Renal pelvis (tissue), 4 donors: ENCODE measurements around the gene LY86. TPM values are rescaled to one million over a fixed set of nuclear protein-coding genes. Genes with fewer than 3 reads are reported as not detected.
"Not testable (repeated sequence)": the region's sequence is repeated elsewhere in the genome, so short reads cannot be mapped to it uniquely, and the experiment has no call there.

Experiments
- DNase-seq: peaks from one replicate; pipeline ENCODE4 v3.0.0-alpha.2; 2013
- polyA plus RNA-seq, 3 donors: library from polyadenylated mRNA; unstranded; fragments of 120-200 nt; gene quantifications; one replicate each; pipeline ENCODE4 v1.2.1, GENCODE V29; 2013; ENCODE audit not compliant: insufficient read length in 3 of 3

The LY86 gene
- polyA plus RNA-seq, 3 donors = 0.95 to 1.6 (median 1.1) TPM

- no peak for DNase-seq
Measured at GRCh38 chr6:6595025-6595424, 6.5 kb downstream of the LY86 start.

DNA sequence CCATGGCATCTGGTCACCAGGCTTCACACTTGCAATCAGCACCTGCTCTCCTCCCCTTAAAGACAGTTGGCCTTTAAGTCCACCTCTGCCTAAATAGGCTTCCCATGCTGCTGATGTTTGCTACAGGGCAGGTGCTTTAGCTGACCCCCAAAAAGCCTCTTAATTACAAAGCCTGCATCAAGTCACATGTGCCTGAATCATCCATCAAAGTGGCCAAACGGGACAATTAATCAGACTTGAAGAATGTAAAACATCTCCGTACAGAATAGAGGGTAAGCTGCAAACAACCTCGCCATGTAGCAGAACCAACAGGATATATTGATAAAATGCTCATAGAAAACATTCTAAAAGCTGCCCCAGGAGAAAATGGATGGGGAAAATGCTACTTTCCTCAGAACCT lies 7.4 kb downstream of the LY86 start:
- DNase-seq = no peak

DNA sequence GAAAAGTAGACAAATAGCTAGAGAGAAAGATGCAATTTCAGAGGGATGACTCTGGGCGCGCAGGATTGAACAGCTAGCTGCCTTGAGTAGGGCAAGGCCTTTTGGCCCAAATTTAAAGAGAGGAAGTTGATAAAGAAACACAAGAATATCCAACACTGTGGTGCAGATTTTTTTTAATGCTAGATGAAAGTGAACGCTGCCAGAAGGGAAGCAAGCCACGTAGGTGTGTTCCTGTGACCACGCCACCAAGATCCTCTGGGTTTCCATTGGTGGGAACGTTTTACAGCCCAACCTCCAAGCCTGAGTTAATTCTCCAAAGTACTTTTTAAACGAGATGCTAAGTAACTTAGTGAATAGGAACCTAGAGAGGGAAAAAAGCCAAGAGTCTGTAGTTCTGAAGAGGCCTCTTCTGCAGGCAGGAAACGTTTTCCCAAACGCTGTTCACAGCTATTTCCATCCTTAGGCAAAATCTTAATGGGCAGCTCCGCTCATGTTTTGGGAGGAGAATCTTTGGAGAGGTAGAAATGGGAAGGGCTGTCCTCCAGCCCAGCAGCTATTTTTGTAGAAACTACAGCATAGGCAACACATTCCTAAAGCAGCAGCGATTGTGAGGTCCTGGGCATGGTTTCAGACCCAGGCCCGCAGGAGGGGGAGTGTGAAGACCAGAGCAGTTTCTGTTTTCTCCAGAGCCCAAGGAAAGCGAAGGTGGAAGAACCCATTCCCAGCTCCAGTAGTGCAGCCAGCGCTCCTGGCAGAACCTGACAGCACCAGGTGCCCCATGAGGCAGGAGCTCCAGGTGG lies 8.2 kb downstream of the LY86 start:
- DNase-seq = no peak

GRCh38 chr6:6597682-6598081 lies 9.2 kb downstream of the LY86 start:
- no peak for DNase-seq

- no peak for DNase-seq
Measured at GRCh38 chr6:6599468-6599873, 11.0 kb downstream of the LY86 start.

DNA sequence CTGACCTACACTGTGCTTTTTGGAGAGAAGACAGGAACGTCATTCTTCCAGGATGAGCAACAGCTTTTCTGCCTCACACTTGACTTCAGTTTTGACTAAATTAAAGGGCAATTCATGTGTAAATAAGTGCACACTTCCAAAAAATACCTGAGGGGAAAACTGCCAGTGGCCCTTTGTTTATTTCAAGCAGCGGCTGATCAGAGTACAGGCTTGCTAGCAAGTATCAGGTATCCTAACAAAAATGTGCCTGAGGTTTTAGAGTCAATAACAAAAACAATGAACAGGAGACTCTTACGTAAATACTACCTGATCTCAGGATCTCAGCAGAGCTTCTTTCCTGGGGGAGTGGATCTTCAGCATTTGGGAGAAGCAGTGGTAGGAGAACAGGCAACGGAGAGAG lies 12.4 kb downstream of the LY86 start:
- DNase-seq = no peak

- no peak for DNase-seq
Measured at GRCh38 chr6:6602262-6602661, 13.7 kb downstream of the LY86 start.

GRCh38 chr6:6603317-6603716 lies 14.8 kb downstream of the LY86 start:
- no peak for DNase-seq

GRCh38 chr6:6604015-6604414 lies 15.5 kb downstream of the LY86 start:
- DNase-seq = no peak

DNA sequence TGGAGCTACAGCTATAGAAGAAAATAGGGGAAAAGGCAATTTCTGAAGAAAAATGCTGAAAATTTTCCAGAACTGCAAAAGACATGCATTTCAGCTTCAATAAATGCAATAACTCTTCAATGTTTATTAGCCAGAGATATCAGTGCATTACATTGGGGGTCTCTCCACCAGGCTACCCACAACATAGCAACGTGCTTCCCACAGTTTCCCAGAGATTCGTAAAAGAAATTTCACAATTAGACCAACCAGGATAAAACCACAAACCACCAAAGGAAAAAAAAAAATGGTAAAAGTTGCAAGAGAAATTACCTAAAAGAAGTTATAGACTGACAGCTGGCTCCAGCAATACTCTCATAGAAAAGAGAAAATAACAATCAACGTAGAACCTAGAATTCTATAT lies 16.0 kb downstream of the LY86 start:
- no peak for DNase-seq

GRCh38 chr6:6605873-6606272 lies 17.4 kb downstream of the LY86 start:
- no peak for DNase-seq

GRCh38 chr6:6606391-6607030 lies 18.0 kb downstream of the LY86 start:
- not testable (repeated sequence) for DNase-seq

- no peak for DNase-seq
Measured at GRCh38 chr6:6609450-6609849, 20.9 kb downstream of the LY86 start.

GRCh38 chr6:6610031-6610591 lies 21.6 kb downstream of the LY86 start:
- DNase-seq = no peak

DNA sequence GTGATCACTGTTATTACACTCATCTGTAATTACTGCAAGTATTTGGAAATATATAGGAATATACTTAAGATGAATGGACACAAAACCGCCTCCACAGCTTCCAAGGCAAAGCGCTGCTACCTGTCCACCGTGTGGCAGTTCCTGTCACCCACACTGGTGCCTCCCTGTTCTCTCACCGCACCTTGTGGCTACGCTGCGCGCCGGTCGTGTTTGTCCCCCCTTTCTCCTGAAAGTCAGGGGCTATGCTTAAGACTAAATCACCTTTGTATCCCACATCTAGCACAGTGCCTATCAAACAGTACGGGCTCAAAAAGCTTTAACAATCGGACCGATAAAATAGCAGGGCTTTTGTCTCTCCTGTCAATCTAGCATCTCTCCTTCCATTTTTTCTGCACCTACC lies 23.0 kb downstream of the LY86 start:
- no peak for DNase-seq

GRCh38 chr6:6612308-6612707 lies 23.8 kb downstream of the LY86 start:
- no peak for DNase-seq

DNA sequence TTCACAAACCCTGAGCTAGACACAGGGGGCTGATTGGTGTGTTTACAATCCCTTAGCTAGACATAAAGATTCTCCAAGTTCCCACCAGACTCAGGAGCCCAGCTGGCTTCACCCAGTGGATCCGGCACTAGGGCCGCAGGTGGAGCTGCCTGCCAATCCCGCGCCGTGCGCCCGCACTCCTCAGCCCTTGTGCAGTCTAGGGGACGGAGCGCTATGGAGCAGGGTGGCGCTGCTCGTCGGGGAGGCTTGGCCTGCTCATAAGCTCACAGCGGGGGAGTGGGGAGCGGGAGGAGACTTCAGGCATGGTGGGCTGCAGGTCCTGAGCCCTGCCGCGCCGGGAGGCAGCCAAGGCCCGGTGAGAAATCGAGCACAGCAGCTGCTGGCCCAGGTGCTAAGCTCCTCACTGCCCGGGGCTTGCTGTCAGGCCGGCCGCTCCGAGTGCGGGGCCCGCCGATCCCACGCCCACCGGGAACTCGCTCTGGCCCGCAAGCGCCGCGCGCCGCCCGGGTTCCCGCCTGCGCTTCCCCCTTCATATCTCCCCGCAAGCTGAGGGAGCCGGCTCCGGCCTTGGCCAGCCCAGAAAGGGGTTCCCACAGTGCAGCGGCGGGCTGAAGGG lies 24.7 kb downstream of the LY86 start:
- not testable (repeated sequence) for DNase-seq

- no peak for DNase-seq
Measured at GRCh38 chr6:6614096-6614982, 25.8 kb downstream of the LY86 start.

DNA sequence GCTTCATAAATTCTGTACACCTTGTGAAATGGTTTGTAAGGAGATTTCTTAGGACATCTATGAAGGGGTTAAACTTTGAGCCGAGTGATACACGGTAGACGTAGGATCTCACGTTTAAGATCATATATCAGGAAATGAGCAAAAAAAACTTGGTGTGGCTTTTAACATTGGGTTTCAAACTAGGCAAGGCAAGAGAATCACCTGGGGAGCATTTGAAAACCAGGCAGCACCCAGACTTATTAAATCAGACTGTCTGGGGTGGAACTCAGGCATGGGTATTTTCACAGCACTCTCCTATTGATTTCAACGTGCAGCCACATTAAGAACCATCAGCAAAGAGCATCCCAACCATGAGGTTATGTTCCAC lies 26.4 kb downstream of the LY86 start:
- DNase-seq = no peak

DNA sequence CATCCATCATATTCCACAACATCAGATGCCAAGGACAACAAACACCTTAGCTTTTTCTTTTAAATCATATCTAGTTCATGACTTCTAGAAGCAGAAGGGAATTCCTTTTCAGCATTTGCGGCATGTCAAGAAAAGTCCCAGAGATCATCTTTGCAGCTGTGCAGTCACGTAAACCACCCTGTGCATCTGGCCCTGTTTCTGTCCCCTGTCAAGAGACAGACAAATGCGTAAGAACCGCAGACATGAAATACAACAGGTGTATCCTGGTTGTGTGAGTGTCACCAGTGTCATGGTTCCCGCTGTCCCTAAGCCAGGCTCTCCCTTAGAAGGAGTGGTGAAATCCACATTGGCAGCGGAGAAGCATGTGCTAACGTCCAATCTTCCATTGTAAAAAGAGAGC lies 28.1 kb downstream of the LY86 start:
- DNase-seq = no peak

GRCh38 chr6:6619021-6619794 lies 30.7 kb downstream of the LY86 start:
- no peak for DNase-seq
